GM19467 (cell line): Measurements from ENCODE around the gene ZNF655.
A peak's percentile ranks its signal among the peaks of the same experiment; 100 is the strongest.
"Not testable (repeated sequence)": the region's sequence is repeated elsewhere in the genome, so short reads cannot be mapped to it uniquely, and the experiment has no call there.

Source experiments
- ATAC-seq: cut with Tn5 transposase; IDR thresholded peaks from one replicate; pipeline ENCODE4 v1.9.1; 2021; ENCODE audit warnings: mild to moderate bottlenecking, moderate library complexity; ENCODE audit not compliant: unreplicated experiment

Gene ZNF655, protein sequence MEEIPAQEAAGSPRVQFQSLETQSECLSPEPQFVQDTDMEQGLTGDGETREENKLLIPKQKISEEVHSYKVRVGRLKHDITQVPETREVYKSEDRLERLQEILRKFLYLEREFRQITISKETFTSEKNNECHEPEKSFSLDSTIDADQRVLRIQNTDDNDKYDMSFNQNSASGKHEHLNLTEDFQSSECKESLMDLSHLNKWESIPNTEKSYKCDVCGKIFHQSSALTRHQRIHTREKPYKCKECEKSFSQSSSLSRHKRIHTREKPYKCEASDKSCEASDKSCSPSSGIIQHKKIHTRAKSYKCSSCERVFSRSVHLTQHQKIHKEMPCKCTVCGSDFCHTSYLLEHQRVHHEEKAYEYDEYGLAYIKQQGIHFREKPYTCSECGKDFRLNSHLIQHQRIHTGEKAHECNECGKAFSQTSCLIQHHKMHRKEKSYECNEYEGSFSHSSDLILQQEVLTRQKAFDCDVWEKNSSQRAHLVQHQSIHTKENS

DNA sequence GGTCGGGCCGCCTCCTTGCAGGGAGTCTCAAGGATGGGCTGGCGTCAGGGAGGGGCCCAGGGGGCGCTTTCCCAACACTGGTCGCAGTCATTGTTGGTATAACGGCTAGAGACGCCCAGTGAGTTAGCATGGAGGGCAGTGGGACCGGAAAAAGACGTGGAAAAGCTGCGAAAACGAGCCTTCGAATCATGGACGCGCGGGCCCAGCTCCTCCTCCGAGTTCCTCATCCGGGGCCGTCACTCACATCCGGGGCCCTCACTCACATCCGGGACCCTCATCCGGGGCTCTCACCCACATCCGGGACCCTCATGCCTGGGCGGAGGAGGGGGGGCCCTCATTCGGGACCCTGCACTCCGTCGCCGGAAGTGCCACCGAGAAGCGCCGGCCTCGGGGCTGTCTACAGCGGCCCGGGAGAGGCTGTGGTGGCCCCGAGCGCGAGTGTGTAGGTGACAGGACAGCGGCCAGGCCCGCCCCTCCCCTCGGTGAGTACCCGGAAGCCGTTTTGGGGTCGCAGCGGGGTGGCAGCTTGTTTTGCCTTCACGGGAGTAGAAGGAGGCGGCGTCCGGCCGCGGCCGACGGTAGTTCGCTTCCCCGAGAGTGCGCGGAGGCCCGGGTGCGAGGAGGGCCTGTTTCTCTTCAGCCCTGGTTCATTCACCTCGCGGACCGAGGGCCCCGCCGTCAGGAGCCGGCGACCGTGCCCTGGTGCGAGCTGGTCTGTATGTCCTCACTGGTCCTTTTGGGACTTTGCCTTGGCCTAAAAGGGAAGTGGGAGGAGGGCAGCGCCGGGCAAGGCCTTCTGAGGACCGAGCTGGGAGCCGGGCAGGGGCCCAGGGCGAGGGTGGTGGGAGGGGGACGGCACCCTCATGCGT, at the start of gene ZNF655:
TSS of gene ZNF655 (plus strand) at position 337 of the 869 bp plus-strand sequence. CDS start 1,918 bp downstream, outside the sequence.
- ATAC-seq, result peak; percentile 75

DNA sequence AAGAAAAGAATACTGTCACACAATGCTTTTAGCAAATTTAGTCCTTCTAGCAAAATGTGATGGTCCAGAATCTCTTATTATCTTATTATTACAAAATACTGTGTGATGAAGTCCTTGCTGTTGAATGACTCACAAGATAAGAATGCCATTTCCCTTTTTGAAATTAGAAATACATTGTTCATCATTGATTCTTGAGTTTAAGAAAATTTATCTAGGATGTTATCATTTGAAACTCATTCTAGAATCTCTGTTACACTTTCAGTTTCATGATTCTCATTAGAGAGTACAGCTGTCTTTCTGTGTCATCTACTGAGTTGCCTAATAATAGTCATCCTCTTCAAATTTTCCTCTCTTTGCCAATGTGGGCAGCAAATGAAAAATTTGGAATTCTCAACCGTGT, 44.4 kb upstream of the ZNF655 start:
- ATAC-seq, result no peak

DNA sequence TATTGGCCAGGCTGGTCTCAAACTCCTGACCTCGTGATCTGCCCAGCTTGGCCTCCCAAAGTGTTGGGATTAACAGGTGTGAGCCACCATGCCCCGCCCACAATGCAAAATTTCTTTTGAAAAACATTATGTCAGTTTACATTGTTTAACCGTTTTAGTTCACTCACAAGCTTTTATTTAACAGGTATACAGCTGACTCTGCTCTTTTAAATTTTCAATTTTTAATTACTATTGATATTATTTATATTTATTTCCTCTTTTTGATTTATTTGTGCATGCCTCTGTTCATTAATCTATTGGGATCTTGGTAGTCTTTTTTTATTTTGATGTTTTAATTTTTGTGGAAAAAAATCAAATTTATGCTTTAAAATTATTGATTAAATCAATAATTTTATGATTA, 37.0 kb upstream of the ZNF655 start:
- no peak for ATAC-seq

DNA sequence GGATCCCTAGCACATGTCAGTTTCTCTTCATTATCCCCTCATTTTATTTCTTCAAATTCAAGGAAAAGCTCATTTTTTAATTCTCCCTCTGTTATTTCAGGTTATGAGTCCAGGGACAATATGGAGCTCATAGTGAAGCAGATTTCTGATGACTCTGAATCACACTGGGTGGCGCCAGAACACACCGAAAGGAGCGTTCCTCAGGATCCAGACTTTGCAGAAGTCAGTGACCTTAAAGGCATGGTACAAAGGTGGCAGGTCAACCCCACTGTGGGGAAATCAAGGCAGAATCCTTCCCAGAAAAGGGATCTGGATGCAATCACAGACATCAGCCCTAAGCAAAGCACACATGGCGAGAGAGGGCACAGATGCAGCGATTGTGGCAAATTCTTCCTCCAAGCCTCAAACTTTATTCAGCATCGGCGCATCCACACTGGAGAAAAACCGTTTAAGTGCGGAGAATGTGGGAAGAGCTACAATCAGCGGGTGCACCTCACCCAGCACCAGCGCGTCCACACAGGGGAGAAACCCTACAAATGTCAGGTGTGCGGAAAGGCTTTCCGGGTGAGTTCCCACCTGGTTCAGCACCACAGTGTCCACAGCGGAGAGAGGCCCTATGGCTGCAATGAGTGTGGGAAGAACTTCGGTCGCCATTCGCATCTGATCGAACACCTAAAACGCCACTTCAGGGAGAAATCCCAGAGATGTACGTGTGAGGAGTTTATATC, 32.6 kb upstream of the ZNF655 start:
- no peak for ATAC-seq

DNA sequence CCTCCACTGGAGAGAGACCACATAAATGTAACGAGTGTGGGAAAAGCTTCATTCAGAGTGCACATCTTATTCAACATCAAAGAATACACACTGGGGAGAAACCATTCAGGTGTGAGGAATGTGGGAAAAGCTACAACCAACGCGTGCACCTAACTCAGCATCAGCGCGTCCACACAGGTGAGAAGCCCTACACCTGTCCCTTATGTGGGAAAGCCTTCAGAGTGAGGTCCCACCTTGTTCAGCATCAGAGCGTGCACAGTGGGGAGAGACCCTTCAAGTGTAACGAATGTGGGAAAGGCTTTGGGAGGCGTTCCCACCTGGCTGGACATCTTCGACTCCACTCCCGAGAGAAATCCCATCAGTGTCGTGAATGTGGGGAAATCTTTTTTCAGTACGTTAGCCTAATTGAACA, 27.1 kb upstream of the ZNF655 start:
- no peak for ATAC-seq

DNA sequence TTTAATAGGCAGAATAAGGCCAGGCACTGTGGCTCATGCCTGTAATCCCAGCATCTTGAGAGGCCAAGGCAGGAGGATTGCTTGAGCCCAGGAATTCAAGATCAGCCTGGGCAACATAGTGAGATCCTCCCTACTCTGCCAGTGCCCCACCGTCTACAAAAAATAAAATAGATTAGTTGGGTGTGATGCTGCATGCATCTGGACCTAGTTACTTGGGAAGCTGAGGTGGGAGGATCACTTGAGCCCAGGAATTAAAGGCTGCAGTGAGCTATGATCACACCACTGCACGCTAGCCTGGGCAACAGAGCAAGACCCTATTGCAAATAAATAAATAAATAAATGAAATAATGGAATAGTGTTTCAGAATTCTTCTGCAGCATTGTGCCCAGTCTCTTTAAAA, 22.8 kb upstream of the ZNF655 start:
- ATAC-seq, result no peak

DNA sequence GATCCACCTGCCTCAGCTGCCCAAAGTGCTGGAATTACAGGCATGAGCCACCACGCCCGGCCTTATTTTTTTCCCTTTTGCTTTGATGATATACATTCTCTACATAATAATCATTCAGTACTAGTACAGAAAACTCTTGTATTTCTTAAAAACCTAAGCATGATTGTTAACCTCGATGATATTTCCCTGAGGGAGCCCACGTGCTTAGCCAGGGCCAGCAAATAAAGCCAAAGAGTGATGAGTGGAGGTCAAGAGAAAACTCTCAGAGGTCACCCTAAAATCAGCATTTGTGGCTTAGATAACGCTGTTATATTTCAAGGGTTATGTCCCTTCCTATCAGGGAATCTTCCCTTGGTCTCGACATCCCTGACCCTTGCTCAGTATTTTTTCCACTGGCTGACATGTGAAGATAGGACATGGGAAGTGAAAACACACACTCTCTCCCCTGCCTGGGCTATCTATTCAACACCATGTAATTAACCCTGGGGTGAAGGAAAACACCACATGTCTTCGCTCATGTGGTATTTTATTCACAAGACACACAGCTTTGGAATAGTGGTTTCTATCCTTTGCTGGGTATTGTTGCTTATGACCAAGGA, 19.1 kb upstream of the ZNF655 start:
- ATAC-seq, result no peak

DNA sequence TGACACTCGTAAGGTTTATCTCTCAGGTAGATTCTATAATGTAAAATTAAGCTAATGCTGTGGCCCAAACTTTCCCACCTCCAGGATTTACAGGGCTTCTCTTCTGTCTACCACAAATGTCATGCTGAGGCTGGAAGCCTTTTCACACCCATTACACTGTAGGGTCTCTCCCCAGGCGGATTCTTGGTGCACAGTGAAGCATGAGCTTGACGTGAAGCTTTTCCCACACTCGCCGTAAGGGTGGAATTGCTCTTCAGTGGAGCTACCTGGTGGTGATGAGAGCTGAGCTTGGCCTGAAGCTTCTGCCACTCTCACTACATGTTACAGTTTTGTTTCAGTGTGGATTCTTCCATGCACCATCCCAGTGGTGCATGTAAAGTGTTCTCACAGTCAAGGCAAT, 17.9 kb upstream of the ZNF655 start:
- ATAC-seq, result no peak

DNA sequence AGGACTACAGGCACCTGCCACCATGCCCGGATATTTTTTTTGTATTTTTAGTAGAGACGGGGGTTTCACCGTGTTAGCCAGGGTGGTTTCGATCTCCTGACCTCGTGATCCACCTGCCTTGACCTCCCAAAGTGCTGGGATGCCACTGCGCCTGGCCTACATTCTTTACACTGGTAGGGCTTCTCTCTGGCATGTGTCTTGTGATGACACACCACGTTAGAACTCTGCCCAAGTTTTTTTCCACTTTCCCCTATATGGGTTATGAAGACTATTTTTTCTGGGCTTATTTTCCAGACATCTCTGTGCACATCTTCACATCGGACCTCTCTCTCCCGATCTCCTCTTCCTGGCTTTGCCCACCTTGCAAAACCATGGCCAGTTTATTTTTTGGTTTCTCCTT, 17.2 kb upstream of the ZNF655 start:
- no peak for ATAC-seq

DNA sequence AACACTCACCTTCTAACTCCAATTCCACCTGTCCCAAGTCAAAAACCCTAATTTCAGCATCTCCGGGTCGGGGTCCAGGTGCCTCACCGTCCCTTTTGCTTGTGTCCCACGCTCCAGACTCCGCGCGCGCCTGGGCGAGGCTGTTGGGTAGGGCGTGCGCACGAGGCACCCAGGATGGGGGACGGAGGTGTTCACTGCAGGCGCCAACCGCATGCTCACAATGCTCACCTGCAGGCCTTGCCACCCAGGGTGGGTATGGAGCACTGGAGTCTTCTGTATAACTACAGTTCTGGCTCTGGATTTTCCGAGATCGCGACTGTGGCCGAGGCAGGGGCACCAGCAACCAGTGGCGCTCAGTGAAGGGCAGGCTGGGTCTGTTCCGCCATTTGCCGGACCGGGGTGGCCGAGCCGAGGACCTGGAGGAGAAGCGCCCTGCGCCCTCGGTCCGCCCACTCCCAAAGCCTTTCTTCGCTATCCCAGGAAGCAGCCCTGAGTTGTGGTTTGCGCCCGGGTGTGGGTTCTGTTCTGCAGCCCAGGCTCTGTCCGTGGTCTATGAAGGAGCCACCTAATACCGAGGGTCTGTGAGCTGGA, 15.3 kb upstream of the ZNF655 start:
- ATAC-seq, result no peak

DNA sequence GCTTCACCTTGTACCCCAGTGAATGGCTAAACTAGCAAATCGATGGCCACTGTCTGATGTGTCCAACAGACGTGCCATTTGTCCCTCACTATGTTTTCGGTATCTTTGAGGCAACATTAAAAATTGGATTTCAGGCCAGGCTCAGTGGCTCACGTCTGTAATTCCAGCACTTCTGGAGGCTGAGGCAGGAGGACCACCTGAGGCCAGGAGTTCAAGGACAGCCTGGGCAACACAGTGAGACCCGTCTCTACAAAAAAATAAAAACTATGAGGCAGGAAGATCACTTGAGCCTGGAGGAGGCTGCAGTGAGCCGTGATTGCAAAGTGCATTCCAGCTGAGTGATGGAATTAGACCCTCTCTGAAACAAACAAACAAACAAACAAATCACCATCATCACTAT, 14.5 kb upstream of the ZNF655 start:
- no peak for ATAC-seq

DNA sequence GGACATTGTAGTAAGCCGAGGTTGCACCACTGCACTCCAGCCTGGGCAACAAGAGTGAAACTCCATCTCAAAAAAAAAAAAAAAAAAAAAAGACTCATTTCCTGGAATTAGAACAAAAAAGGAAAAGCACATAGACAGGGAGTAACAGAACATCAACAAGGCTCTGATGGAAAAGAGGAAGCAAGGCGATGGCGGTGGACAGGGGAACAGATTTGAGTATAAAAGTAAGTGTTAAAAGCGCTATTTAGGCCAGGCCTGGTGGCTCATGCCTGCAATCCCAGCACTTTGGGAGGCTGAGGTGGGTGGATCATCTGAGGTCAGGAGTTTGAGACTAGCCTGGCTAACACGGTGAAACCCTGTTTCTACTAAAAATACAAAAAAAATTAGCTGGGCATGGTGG, 13.1 kb upstream of the ZNF655 start:
- ATAC-seq, result not testable (repeated sequence)

DNA sequence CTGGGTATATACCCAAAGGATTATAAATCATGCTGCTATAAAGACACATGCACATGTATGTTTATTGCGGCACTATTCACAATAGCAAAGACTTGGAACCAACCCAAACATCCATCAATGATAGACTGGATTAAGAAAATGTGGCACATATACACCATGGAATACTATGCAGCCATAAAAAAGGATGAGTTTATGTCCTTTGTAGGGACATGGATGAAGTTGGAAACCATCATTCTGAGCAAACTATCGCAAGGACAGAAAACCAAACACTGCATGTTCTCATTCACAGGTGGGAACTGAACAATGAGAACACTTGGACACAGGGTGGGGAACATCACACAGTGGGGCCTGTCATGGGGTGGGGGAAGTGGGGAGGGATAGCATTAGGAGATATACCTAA, 8.9 kb upstream of the ZNF655 start:
- ATAC-seq, result not testable (repeated sequence)

DNA sequence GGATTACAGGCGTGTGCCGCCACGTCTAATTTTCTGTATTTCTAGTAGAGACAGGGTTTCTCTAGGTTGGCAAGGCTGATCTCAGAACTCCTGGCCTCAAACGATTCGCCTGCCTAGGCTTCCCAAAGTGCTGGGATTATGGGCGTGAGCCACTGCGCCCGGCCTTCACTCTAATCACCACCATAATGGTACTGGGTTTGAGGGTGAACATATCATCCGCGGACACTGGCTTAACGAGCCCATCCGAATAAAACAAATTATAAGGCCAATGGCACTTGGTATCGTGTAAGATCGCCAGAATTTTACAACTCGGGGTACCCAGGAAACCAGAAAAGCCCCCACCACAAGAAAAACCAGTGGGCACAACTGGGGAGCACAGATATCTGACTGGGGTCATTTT, 7.1 kb upstream of the ZNF655 start:
- ATAC-seq, result no peak

DNA sequence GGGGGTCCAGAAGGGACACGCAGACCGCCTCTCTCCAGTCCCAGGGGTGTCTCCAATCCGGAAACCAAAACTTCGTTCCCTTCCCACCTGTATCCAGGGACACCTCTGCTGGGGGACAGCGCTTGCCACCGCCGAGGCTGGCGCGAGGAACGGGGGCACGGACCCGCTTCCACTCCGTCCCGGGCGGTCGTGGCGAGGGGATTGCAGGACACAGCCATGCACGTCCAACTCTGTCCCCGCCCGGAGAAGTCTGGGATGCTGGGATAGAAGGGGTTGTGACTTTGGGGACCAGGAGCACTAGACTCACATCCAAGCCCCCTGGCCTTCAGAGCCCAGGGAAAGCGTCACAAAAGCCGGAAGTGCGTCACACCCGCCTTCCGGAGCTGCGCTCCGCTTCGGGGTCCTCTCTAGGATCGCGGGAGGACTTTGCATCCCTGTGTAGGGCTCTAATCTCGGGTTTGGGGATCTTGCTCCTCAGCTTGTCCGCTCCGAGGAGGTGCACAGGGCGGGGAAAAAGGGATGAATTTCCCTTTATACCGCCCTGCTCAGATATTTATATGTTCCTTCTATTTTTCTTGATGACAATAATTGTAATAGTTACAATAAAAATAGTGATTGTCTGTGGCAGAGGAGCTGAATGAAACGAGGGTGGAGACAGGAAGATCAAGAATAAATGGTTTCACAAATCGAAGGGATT, 6.5 kb upstream of the ZNF655 start, which contains the start of gene FAM200A:
TSS of gene FAM200A (minus strand) at position 348 of the 697 bp plus-strand sequence. CDS start 3,707 bp downstream, outside the sequence.
- ATAC-seq, result peak; percentile 92

DNA sequence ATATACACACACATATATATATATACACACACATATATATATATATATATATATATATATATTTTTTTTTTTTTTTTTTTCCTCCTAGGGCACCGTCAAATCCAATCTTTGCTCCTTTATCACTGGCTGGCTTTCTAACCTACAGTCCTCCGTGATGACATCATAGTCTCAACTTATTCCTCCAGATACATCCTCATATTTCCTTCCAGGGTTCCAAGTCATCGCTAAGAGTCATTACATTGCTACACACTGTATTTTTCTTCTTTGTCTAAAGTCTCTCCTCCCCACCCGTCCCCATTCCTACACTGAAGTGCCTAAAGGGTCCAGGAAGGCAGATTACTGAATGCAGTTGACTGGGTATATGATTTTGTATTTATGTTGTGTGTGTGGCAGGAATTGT, 5.4 kb upstream of the ZNF655 start:
- no peak for ATAC-seq

DNA sequence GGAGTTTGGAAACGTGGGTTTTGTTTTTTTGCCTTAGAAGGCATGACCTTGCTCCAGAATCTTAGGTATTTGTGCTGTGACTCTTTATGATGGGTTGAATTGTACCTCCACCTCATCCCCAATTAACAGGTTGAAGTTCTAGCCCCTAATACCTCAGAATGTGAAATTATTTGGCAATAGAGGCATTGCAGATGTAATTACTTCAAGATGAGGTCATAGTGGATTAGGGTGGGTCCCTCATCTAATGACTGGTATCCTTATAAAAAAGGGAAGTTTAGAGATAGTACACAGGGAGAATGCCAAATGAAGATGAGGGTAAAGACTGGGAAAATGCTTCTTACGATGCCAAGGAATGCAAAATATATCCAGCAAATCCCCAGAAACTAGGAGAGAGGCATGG, 3.5 kb upstream of the ZNF655 start:
- ATAC-seq, result no peak

DNA sequence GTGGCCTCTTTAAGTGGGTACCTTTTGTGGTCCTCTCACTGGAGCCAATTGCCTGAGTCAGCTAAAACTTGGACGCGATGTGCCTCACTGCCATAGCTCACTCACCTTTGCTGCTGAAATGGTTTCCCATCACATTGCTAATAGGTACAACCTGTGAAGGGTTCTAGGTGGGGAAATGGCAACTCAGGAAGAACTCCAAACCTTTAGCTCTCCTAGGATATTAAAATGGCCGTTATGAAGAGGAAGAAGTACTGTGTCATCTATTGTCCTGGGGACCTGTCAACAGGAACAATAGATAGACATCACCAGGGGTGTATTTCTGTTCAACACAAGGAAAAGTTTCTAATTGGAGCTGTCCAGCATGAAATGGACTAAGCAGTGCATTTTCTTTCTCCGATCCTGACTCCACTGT, 1.2 kb upstream of the ZNF655 start:
- ATAC-seq, result no peak

DNA sequence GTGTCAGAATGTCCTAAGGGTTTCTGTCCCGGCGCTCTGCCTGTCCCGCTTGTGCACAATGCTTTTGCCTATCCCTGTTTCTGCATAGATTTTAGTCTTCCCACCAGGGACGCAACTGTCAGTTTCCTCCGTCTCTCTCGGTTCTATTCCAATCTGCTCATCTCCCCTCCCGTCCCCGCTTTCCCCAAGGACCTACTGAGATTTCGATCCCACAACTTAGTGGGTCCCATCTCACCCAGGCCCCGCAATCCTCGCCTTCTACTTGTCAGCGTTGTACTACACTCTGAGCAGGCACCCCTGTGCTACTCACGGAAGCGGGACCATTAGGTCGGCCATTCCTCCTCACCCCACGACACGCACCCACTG, 519 bp upstream of the ZNF655 start:
- peak; percentile 36 for ATAC-seq
